Astrocyte (in vitro differentiated cells and primary cell): ENCODE measurements around the gene E2F2. TPM values are rescaled to one million over a fixed set of nuclear protein-coding genes. Genes with fewer than 3 reads are reported as not detected.
A peak's percentile ranks its signal among the peaks of the same experiment; 100 is the strongest.

Experiments used
- DNase-seq: peaks from one replicate; pipeline ENCODE4 v3.0.0-alpha.2; 2010; ENCODE audit warnings: low read depth
- FAIRE-seq: peaks from 2 replicates; lab custom pipeline; 2011; peaks lifted over from hg19 to GRCh38; lab: Jason Lieb, UNC
- H2AFZ ChIP-seq: 2 replicates; pipeline ENCODE4 v1.6.0; 2012; ENCODE audit warnings: low read depth, low read length, inconsistent platforms
- H3K27ac ChIP-seq: 2 replicates; pipeline ENCODE4 v1.5.1; 2011; ENCODE audit warnings: low read depth, low read length, inconsistent platforms
- H3K27me3 ChIP-seq: 2 replicates; pipeline ENCODE4 v1.6.0; 2011; ENCODE audit warnings: low read length, inconsistent platforms; ENCODE audit not compliant: insufficient read depth
- H3K36me3 ChIP-seq: 2 replicates; pipeline ENCODE4 v1.5.1; 2011; ENCODE audit warnings: low read length, inconsistent platforms; ENCODE audit not compliant: insufficient read depth
- H3K4me1 ChIP-seq: 2 replicates; pipeline ENCODE4 v1.5.1; 2011; ENCODE audit warnings: low read length, inconsistent platforms; ENCODE audit not compliant: insufficient read depth
- H3K4me2 ChIP-seq: 2 replicates; pipeline ENCODE4 v1.6.0; 2012; ENCODE audit warnings: low read length, inconsistent platforms
- H3K4me3 ChIP-seq: 2 replicates; pipeline ENCODE4 v1.5.1; 2011; ENCODE audit warnings: low read depth, mild to moderate bottlenecking, low read length, inconsistent platforms; ENCODE audit not compliant: insufficient read depth
- H3K79me2 ChIP-seq: 2 replicates; pipeline ENCODE4 v1.6.0; 2012; ENCODE audit warnings: mild to moderate bottlenecking, low read length, inconsistent platforms; ENCODE audit not compliant: insufficient read depth
- H3K9ac ChIP-seq: 2 replicates; pipeline ENCODE4 v1.6.0; 2012; ENCODE audit warnings: mild to moderate bottlenecking, low read length, inconsistent platforms
- H3K9me3 ChIP-seq: 2 replicates; pipeline ENCODE4 v1.5.1; 2012; ENCODE audit warnings: low read depth, mild to moderate bottlenecking, low read length, inconsistent platforms; ENCODE audit not compliant: insufficient read depth
- H4K20me1 ChIP-seq: 2 replicates; pipeline ENCODE4 v1.6.0; 2012; ENCODE audit warnings: low read length, inconsistent platforms; ENCODE audit not compliant: insufficient read depth
- H3K27ac Mint-ChIP-seq: one replicate; pipeline ENCODE4 v1.8.0; 2021; ENCODE audit warnings: mild to moderate bottlenecking, mixed read lengths; ENCODE audit not compliant: unreplicated experiment
- H3K27me3 Mint-ChIP-seq: one replicate; pipeline ENCODE4 v1.8.0; 2021; ENCODE audit warnings: low read depth, mixed read lengths; ENCODE audit not compliant: unreplicated experiment
- H3K36me3 Mint-ChIP-seq: one replicate; pipeline ENCODE4 v1.8.0; 2021; ENCODE audit warnings: low read depth, mixed read lengths; ENCODE audit not compliant: unreplicated experiment
- H3K4me1 Mint-ChIP-seq: one replicate; pipeline ENCODE4 v1.8.0; 2021; ENCODE audit warnings: low read depth, mixed read lengths; ENCODE audit not compliant: unreplicated experiment
- H3K4me3 Mint-ChIP-seq: one replicate; pipeline ENCODE4 v1.8.0; 2021; ENCODE audit warnings: mild to moderate bottlenecking, moderate library complexity, mixed read lengths; ENCODE audit not compliant: unreplicated experiment
- H3K9me3 Mint-ChIP-seq: one replicate; pipeline ENCODE4 v1.8.0; 2021; ENCODE audit warnings: mild to moderate bottlenecking, mixed read lengths; ENCODE audit not compliant: unreplicated experiment
- CTCF ChIP-seq: IDR thresholded peaks from 2 replicates; pipeline ENCODE4 v1.5.1; 2011; ENCODE audit warnings: low read depth, mild to moderate bottlenecking, inconsistent platforms, low read length, moderate library complexity; ENCODE audit not compliant: insufficient read depth
- EZH2 ChIP-seq: IDR thresholded peaks from 2 replicates; pipeline ENCODE4 v1.6.1; 2012; ENCODE audit warnings: mild to moderate bottlenecking, low read length, inconsistent platforms; ENCODE audit not compliant: insufficient read depth
- total RNA-seq: library from RNA; stranded (reverse); gene quantifications from 2 replicates; pipeline ENCODE4 v1.2.1, GENCODE V29; 2021

The E2F2 gene
- total RNA-seq, 1 donor from 2014 or later: 0.11 TPM

DNA sequence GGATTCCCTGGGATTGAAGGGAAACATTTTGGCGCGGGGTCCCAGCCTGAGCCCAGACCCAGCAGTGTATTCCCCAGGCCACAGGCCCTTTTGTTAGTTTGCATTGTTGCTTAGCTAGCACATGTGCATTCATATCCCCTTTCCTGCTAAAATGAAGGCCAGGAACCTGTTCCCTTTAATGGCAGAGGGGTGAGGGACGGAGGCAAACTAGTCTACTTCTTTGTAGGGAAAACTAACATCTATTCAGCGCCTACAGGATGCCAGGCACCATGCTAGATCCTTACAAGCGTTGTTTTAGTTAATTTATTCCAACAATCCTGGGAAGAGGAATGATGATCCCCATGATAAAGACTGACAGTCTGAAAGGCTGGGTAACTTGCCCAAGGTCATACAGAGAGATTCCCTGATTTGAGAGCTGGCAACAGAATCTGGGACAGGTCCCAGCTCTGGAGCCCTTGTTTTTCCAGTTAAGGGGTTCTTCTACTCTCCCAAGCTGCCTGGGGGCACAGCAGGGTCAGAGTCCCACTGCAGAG, 595 bp upstream of the E2F2 start:
- H3K9ac ChIP-seq: no peak overlapping the region

GRCh38 chr1:23530087-23530746, 816 bp downstream of the E2F2 start:
- Mint-ChIP-seq H3K27me3 (peaks cover 50% of the 10 kb centered on the region), H3K9me3 (no peaks in the 10 kb centered on the region), H3K4me3 (peak overlapping the region; percentile 50), H3K4me1 (no peaks in the 10 kb centered on the region), H3K27ac (no peak overlapping the region), H3K36me3 (peaks cover 5% of the 10 kb centered on the region)
- Histone ChIP-seq H3K4me2 (peak overlapping the region; percentile 88), H3K27me3 (peaks cover 3% of the 10 kb centered on the region), H3K79me2 (no peaks in the 10 kb centered on the region), H3K9me3 (no peaks in the 10 kb centered on the region), H3K9ac (peak overlapping the region; percentile 52), H2AFZ (peak overlapping the region; percentile 79), H3K4me1 (peaks cover 9% of the 10 kb centered on the region), H3K27ac (no peak overlapping the region), H4K20me1 (no peaks in the 10 kb centered on the region), H3K4me3 (peak overlapping the region; percentile 53), H3K36me3 (no peaks in the 10 kb centered on the region)
- FAIRE-seq (no peak), DNase-seq (no peak)
- TF ChIP-seq CTCF: no peak
- TF ChIP-seq EZH2: no peak

More for the DNA sequence above, 595 bp upstream of the E2F2 start:
- Histone ChIP-seq H2AFZ (peak overlapping the region; percentile 85), H3K4me1 (peaks cover 9% of the 10 kb centered on the region), H3K36me3 (no peaks in the 10 kb centered on the region), H3K4me3 (peak overlapping the region; percentile 37), H3K79me2 (no peaks in the 10 kb centered on the region), H3K9me3 (no peaks in the 10 kb centered on the region), H4K20me1 (no peaks in the 10 kb centered on the region), H3K4me2 (peak overlapping the region; percentile 88), H3K27me3 (peaks cover 3% of the 10 kb centered on the region), H3K27ac (no peak overlapping the region)
- H3K27ac Mint-ChIP-seq: no peak overlapping the region
- H3K4me1 Mint-ChIP-seq: no peaks in the 10 kb centered on the region
- H3K36me3 Mint-ChIP-seq: peaks cover 2% of the 10 kb centered on the region
- no peaks in the 10 kb centered on the region for H3K9me3 Mint-ChIP-seq
- no peak for DNase-seq
- peak overlapping the region; percentile 40 for H3K4me3 Mint-ChIP-seq
- H3K27me3 Mint-ChIP-seq: peaks cover 44% of the 10 kb centered on the region
- TF ChIP-seq EZH2 (no peak), CTCF (no peak)
- no peak for FAIRE-seq
